Measurements from ENCODE around the gene ABCA7.

The ABCA7 gene

GRCh38 chr19:1039646-1040475 is at the start of gene ABCA7:
ABCA7 (plus strand) TSS chr19:1040107; CDS start chr19:1041362, 1,255 bp downstream.
- peak; percentile 89 to 94 for DNase-seq

GRCh38 chr19:990119-990571 is 49.8 kb upstream of the ABCA7 start:
- DNase-seq: no peak

- DNase-seq: no peak
These were observed 49.2 kb upstream of the ABCA7 start for GRCh38 chr19:990746-991145.

GRCh38 chr19:991174-991931 is 48.6 kb upstream of the ABCA7 start:
- peak; percentile 6 to 16 for DNase-seq

- DNase-seq: no peak
These were observed 47.8 kb upstream of the ABCA7 start for GRCh38 chr19:991932-992669.

GRCh38 chr19:992670-993055 is 47.2 kb upstream of the ABCA7 start:
- DNase-seq: no peak

GRCh38 chr19:993361-993830 is 46.5 kb upstream of the ABCA7 start:
- DNase-seq: no peak

- DNase-seq: no peak
These were observed 46.0 kb upstream of the ABCA7 start for GRCh38 chr19:993831-994393.

- no peak for DNase-seq
These were observed 45.4 kb upstream of the ABCA7 start for GRCh38 chr19:994516-994915.

- DNase-seq: no peak
These were observed 44.7 kb upstream of the ABCA7 start for GRCh38 chr19:995051-995827.

GRCh38 chr19:996051-996838 is 43.7 kb upstream of the ABCA7 start:
- peak in 1 of 2 donors; percentile 10 for DNase-seq

- no peak for DNase-seq
These were observed 41.8 kb upstream of the ABCA7 start for GRCh38 chr19:998064-998463.

GRCh38 chr19:999379-999719 is 40.6 kb upstream of the ABCA7 start:
- no peak for DNase-seq

- DNase-seq: peak; percentile 5 to 7
These were observed 39.8 kb upstream of the ABCA7 start, which contains the start of gene GRIN3B for GRCh38 chr19:1000095-1000494. GRIN3B (plus strand) TSS chr19:1000419; CDS start chr19:1000438, 19 bp downstream.

- DNase-seq: no peak
These were observed 39.0 kb upstream of the ABCA7 start for GRCh38 chr19:1000591-1001537.

GRCh38 chr19:1001538-1002166 is 38.3 kb upstream of the ABCA7 start:
- peak; percentile 38 to 42 for DNase-seq

GRCh38 chr19:1002600-1002999 is 37.3 kb upstream of the ABCA7 start:
- DNase-seq: no peak

- no peak for DNase-seq
These were observed 36.6 kb upstream of the ABCA7 start for GRCh38 chr19:1003283-1003682.

- DNase-seq: no peak
These were observed 35.6 kb upstream of the ABCA7 start for GRCh38 chr19:1004204-1004802.
